GM12878 (cell line): ENCODE measurements around the gene TMEM127. TPM values are rescaled to one million over a fixed set of nuclear protein-coding genes. Genes with fewer than 3 reads are reported as not detected.

Experiments used
- ATAC-seq: fragments of 200-7000 bp; cut with Tn5 transposase; 3 replicates; pipeline ENCODE4 v1.9.1; 2020; ENCODE audit warnings: mild to moderate bottlenecking, moderate library complexity
- BruUV-seq: library from RNA; stranded (reverse); fragments of 400-500 nt; replicated peaks from 2 replicates; lab custom pipeline; 2021; lab: Mats Ljungman, UMichigan
- CTCF ChIA-PET: fragments of 300-600 bp; sonication (Branson Sonifier 250); formaldehyde crosslinking; extraction: SDS; loops from one replicate; lab custom pipeline; 2021; ENCODE audit warnings: inconsistent platforms; lab: Yijun Ruan, JAX
- POLR2A ChIA-PET: fragments of 350-600 bp; formaldehyde crosslinking; extraction: SDS; loops from one replicate; lab custom pipeline; 2021; ENCODE audit warnings: inconsistent platforms; lab: Charles Lee
- RAD21 ChIA-PET: fragments of 300-600 bp; sonication (Branson Sonifier 250); formaldehyde crosslinking; loops from one replicate; lab custom pipeline; 2023; ENCODE audit warnings: antibody characterized with exemption; ENCODE audit not compliant: unreplicated experiment; lab: Charles Lee
- SMC1A ChIA-PET: fragments of 300-600 bp; sonication (Branson Sonifier 250); formaldehyde crosslinking; loops from one replicate; lab custom pipeline; 2023; ENCODE audit not compliant: unreplicated experiment, uncharacterized antibody; lab: Charles Lee
- DNase-seq: peaks from one replicate; pipeline ENCODE4 v3.0.0-alpha.2; 2011; ENCODE audit warnings: low read depth, low spot score
- FAIRE-seq: peaks from 3 replicates; lab custom pipeline; 2011; peaks lifted over from hg19 to GRCh38; lab: Jason Lieb, UNC
- H2AFZ ChIP-seq: 2 replicates; pipeline ENCODE4 v1.6.0; 2011; ENCODE audit warnings: low read depth, low read length, control low read depth; ENCODE audit not compliant: control insufficient read depth
- H3K27ac ChIP-seq: 2 replicates; pipeline ENCODE4 v1.5.1; 2011; ENCODE audit warnings: control low read depth; ENCODE audit not compliant: control insufficient read depth, insufficient read depth
- H3K27me3 ChIP-seq, 2 experiments: replicated peaks in 1 of 2; 2 replicates each; pipeline versions ENCODE4 v1.6.0 to v1.6.1; 2011; ENCODE audit warnings: low read length in 1 of 2; ENCODE audit not compliant: control insufficient read depth in 2 of 2, insufficient read depth in 2 of 2
- H3K36me3 ChIP-seq, 2 experiments: 2 replicates each; pipeline ENCODE4 v1.5.1; 2011; ENCODE audit warnings: low read length in 1 of 2; ENCODE audit not compliant: control insufficient read depth in 2 of 2, insufficient read depth in 2 of 2
- H3K4me1 ChIP-seq: 2 replicates; pipeline ENCODE4 v1.6.1; 2011; ENCODE audit warnings: mild to moderate bottlenecking, low read length, moderate library complexity, mixed read lengths; ENCODE audit not compliant: control insufficient read depth, insufficient read depth
- H3K4me2 ChIP-seq: 2 replicates; pipeline ENCODE4 v1.6.0; 2011; ENCODE audit warnings: control low read depth; ENCODE audit not compliant: control insufficient read depth, insufficient read depth
- H3K4me3 ChIP-seq: fragments of 200-600 bp; sonication (generic); 2 replicates; pipeline ENCODE4 v1.5.1; 2016
- H3K79me2 ChIP-seq: 2 replicates; pipeline ENCODE4 v1.6.0; 2011; ENCODE audit warnings: low read length; ENCODE audit not compliant: control insufficient read depth, insufficient read depth
- H3K9ac ChIP-seq: 2 replicates; pipeline ENCODE4 v1.8.0; 2011; ENCODE audit warnings: low read length, control low read depth, mixed read lengths; ENCODE audit not compliant: control insufficient read depth, insufficient read depth
- H3K9me3 ChIP-seq: replicated peaks from 3 replicates; pipeline ENCODE4 v1.5.1; 2011; ENCODE audit warnings: mild to moderate bottlenecking, low read length; ENCODE audit not compliant: control insufficient read depth, insufficient read depth
- H4K20me1 ChIP-seq: 2 replicates; pipeline ENCODE4 v1.6.0; 2011; ENCODE audit not compliant: control insufficient read depth, insufficient read depth
- ATF7 ChIP-seq: fragments of 450-650 bp; IDR thresholded peaks from 2 replicates; pipeline ENCODE4 v1.6.1; 2016; ENCODE audit warnings: low read depth, mild to moderate bottlenecking
- BCL11A ChIP-seq: IDR thresholded peaks from 2 replicates; pipeline ENCODE4 v1.6.1; 2011; ENCODE audit warnings: low read depth, low read length
- PAX8 ChIP-seq: fragments of 450-650 bp; IDR thresholded peaks from 2 replicates; pipeline ENCODE4 v1.6.1; 2017; ENCODE audit warnings: mild to moderate bottlenecking, moderate library complexity
- PKNOX1 ChIP-seq: fragments of 450-650 bp; IDR thresholded peaks from 2 replicates; pipeline ENCODE4 v1.6.1; 2016; ENCODE audit warnings: mild to moderate bottlenecking
- PML ChIP-seq: IDR thresholded peaks from 2 replicates; pipeline ENCODE4 v1.6.1; 2012; ENCODE audit warnings: low read length, inconsistent platforms
- REST ChIP-seq: IDR thresholded peaks from 2 replicates; pipeline ENCODE4 v1.6.1; 2012; ENCODE audit warnings: mild to moderate bottlenecking, low read depth, low read length
- RFX5 ChIP-seq: IDR thresholded peaks from 2 replicates; pipeline ENCODE4 v1.6.1; 2011; ENCODE audit warnings: low read depth, low read length, improper control_type of control experiment
- USF1 ChIP-seq: IDR thresholded peaks from 2 replicates; pipeline ENCODE4 v1.6.1; 2011; ENCODE audit warnings: borderline replicate concordance, low read depth, mild to moderate bottlenecking, moderate library complexity, mixed read lengths, low read length; ENCODE audit not compliant: insufficient read depth; ENCODE audit errors: extremely low read length
- ZBTB40 ChIP-seq: fragments of 450-650 bp; IDR thresholded peaks from 2 replicates; pipeline ENCODE4 v1.6.1; 2016; ENCODE audit warnings: mild to moderate bottlenecking, moderate library complexity, borderline replicate concordance
- ZSCAN29 ChIP-seq: fragments of 450-650 bp; IDR thresholded peaks from 2 replicates; pipeline ENCODE4 v1.6.1; 2017; ENCODE audit warnings: mild to moderate bottlenecking, moderate library complexity
- WGBS: methylation state at CpG from one replicate; pipeline ENCODE4 v1.1.6; 2016; ENCODE audit warnings: low lambda C conversion rate; ENCODE audit not compliant: insufficient replicate concordance, insufficient coverage; ENCODE audit errors: missing lambda C conversion rate; 5-methylcytosine and 5-hydroxymethylcytosine counted together
- in situ Hi-C: fragments of 300-500 bp; cut with MboI; formaldehyde crosslinking; loops from 9 replicates; pipeline ENCODE4 v1.14.3; 2018; ENCODE audit warnings: mixed read lengths
- intact Hi-C: fragments of 100-400 bp; cut with micrococcal nuclease; formaldehyde crosslinking; loops from one replicate; pipeline ENCODE4 v1.14.2; 2022; ENCODE audit not compliant: unreplicated experiment
- polyA plus RNA-seq, 11 experiments: library from polyadenylated mRNA; depleted of rRNA in 4 of 11; unstranded in 6 of 11; stranded (reverse) in 5 of 11; fragments of >200 nt; fragmentation: Nextera tagmentation in 4 of 11; fragmentation: Illumina TruSeq in 1 of 11; extraction: Ambion mirVana in 4 of 11; extraction: Trizol in 1 of 11; gene quantifications; 1 replicate in 1 of 11; 2 replicates in 10 of 11; pipeline versions ENCODE4 v1.2.1 to v1.2.3, GENCODE V29; 2011 to 2016; ENCODE audit warnings: inconsistent platforms in 2 of 11, missing spikeins in 2 of 11, low read depth in 1 of 11
- total RNA-seq, 4 experiments: library from RNA; depleted of rRNA in 3 of 4; stranded (reverse); fragments of >200 nt in 3 of 4; fragmentation: Illumina TruSeq in 1 of 4; extraction: Trizol in 1 of 4; gene quantifications; 2 replicates each; pipeline versions ENCODE4 v1.2.1 to v1.2.3, GENCODE V29; 2013 to 2021

TMEM127 gene
- total and polyA plus RNA-seq, 10 of the 15 experiments (the other 5 are each of a cell fraction or from before 2014, with no cell fraction given): 2.6 to 27.2 (median 17.7) TPM

- SMC1A ChIA-PET: interaction anchor here (0.7 to 5.5 kb wide), 14 partner anchors 11 to 269 kb away, joined by 3 to 48 read pairs (median 6); partner anchors contain the start of genes ASTL and STARD7
- intact Hi-C loops: loop anchor here (5.0 kb wide), 1 partner anchor 34 kb away; no protein-coding TSS in a partner anchor
- Histone ChIP-seq H3K4me2 (no peak overlapping the region), H3K27me3 (no peaks in the 10 kb centered on the region), H2AFZ (no peak overlapping the region), H3K36me3 (peaks cover 2 to 16% of the 10 kb centered on the region in 2 experiments; a peak in 1 of 4 replicates), H3K27ac (peak overlapping the region; percentile 2; the same call in 1 of the 2 replicates), H4K20me1 (no peaks in the 10 kb centered on the region), H3K79me2 (peaks cover 59% of the 10 kb centered on the region), H3K9ac (no peak overlapping the region), H3K4me1 (peaks cover 32% of the 10 kb centered on the region), H3K9me3 (no peaks in the 10 kb centered on the region), H3K4me3 (no peak overlapping the region)
- ATAC-seq: no peak
- CTCF ChIA-PET: interaction anchor here (0.9 to 7.5 kb wide), 22 partner anchors 11 to 269 kb away, joined by 3 to 90 read pairs (median 5); partner anchors contain the start of genes ANKRD36C, ASTL and NEURL3
- DNase-seq: no peak
- RAD21 ChIA-PET: interaction anchor here (0.7 to 2.6 kb wide), 12 partner anchors 15 to 735 kb away, joined by 3 to 10 read pairs (median 4); partner anchors contain the start of gene NCAPH
- no TSS peak for BruUV-seq
- POLR2A ChIA-PET: interaction anchor here (0.5 to 1.8 kb wide), 8 partner anchors 28 to 87 kb away, joined by 3 to 11 read pairs (median 4); partner anchors contain the start of gene STARD7
- no peak for FAIRE-seq
- WGBS: 94% methylated on average over 6 of the region's 6 CpGs
- in situ Hi-C loops: loop anchor here (5.0 to 25.0 kb wide), 2 partner anchors 119 to 249 kb away; no protein-coding TSS in a partner anchor
- TF ChIP-seq PKNOX1: no peak
- no peak for TF ChIP-seq USF1
- TF ChIP-seq BCL11A: no peak
- no peak for TF ChIP-seq ZSCAN29
- TF ChIP-seq ATF7: no peak
- TF ChIP-seq REST: no peak
- no peak for TF ChIP-seq PAX8
- TF ChIP-seq PML: no peak
- no peak for TF ChIP-seq ZBTB40
- TF ChIP-seq RFX5: no peak
These were observed 4.3 kb downstream of the TMEM127 start for GRCh38 chr2:96261328-96262003.
